ENCODE measurements around the gene RAPGEF2. TPM values are rescaled to one million over a fixed set of nuclear protein-coding genes. Genes with fewer than 3 reads are reported as not detected.

The RAPGEF2 gene
- total and polyA plus RNA-seq, 3 experiments from 2014 or later: 1.0 to 34.3 (median 29.2) TPM

GRCh38 chr4:159266981-159267868 lies 164.3 kb downstream of the RAPGEF2 start:
- H3K36me3 ChIP-seq (ENCODE audit: insufficient read depth, low read length): no peaks in the 10 kb centered on the region
- H3K9me3 Mint-ChIP-seq: no peaks in the 10 kb centered on the region
- ChIA-PET POLR2A (interaction anchor here (0.6 kb wide), 1 partner anchor 166 kb away, joined by 3 read pairs; no protein-coding TSS in a partner anchor), CTCF (no interaction called here)
- H3K27ac Mint-ChIP-seq: no peak overlapping the region
- H3K27me3 ChIP-seq (ENCODE audit: insufficient read depth, low read length, poor library complexity, severe bottlenecking): no peaks in the 10 kb centered on the region
- H3K4me1 ChIP-seq (ENCODE audit: insufficient read depth, low read length): no peaks in the 10 kb centered on the region
- H3K4me1 Mint-ChIP-seq: peaks cover 5 to 9% (median 6%) of the 10 kb centered on the region in 3 donors
- peaks cover 0 to 2% of the 10 kb centered on the region in 2 donors for H3K27me3 Mint-ChIP-seq
- H3K36me3 Mint-ChIP-seq: peaks cover 0 to 6% (median 2%) of the 10 kb centered on the region in 3 donors
- H3K4me3 ChIP-seq (ENCODE audit: low read length): no peak overlapping the region
- no peaks in the 10 kb centered on the region for H3K9me3 ChIP-seq (ENCODE audit: low read length)
- no peak overlapping the region for H3K27ac ChIP-seq (ENCODE audit: low read depth, low read length)
- no peak for DNase-seq
- H3K4me3 Mint-ChIP-seq: no peak overlapping the region

- Mint-ChIP-seq H3K27ac (no peak overlapping the region), H3K36me3 (peaks cover 0 to 4% (median 0%) of the 10 kb centered on the region in 3 donors), H3K4me1 (peaks cover 11 to 15% (median 13%) of the 10 kb centered on the region in 3 donors), H3K27me3 (peaks cover 0 to 2% of the 10 kb centered on the region in 2 donors), H3K9me3 (no peaks in the 10 kb centered on the region), H3K4me3 (no peak overlapping the region)
- no peak overlapping the region for H3K27ac ChIP-seq (ENCODE audit: low read depth, low read length)
- H3K4me3 ChIP-seq (ENCODE audit: low read length): no peak overlapping the region
- H3K27me3 ChIP-seq (ENCODE audit: insufficient read depth, low read length, poor library complexity, severe bottlenecking): no peaks in the 10 kb centered on the region
- no peaks in the 10 kb centered on the region for H3K36me3 ChIP-seq (ENCODE audit: insufficient read depth, low read length)
- POLR2A ChIA-PET: no interaction called here
- no peak for DNase-seq
- CTCF ChIA-PET: no interaction called here
- H3K9me3 ChIP-seq (ENCODE audit: low read length): no peaks in the 10 kb centered on the region
- no peaks in the 10 kb centered on the region for H3K4me1 ChIP-seq (ENCODE audit: insufficient read depth, low read length)
Measured at GRCh38 chr4:159267869-159268285, 165.0 kb downstream of the RAPGEF2 start.

DNA sequence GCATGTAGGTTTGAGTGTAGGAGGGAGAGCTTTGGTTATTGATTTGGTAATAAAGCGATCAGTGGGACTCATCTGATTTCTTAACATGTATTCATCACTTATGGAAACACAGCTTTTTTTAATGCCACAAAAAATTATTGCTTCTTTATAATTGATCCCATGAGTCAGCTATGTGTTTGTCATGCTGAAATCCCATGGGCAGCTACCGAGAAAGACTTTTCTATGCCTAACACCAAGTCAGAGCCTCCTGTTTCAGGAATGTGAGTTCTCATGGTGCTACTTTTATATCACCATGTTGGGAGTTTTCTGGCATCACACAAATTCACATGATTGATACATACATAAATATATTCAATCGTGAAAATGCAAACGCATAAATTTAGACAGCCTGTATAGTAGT lies 165.7 kb downstream of the RAPGEF2 start:
- Mint-ChIP-seq H3K36me3 (peaks cover 0 to 4% (median 0%) of the 10 kb centered on the region in 3 donors), H3K4me1 (peaks cover 15 to 18% (median 16%) of the 10 kb centered on the region in 3 donors)

DNA sequence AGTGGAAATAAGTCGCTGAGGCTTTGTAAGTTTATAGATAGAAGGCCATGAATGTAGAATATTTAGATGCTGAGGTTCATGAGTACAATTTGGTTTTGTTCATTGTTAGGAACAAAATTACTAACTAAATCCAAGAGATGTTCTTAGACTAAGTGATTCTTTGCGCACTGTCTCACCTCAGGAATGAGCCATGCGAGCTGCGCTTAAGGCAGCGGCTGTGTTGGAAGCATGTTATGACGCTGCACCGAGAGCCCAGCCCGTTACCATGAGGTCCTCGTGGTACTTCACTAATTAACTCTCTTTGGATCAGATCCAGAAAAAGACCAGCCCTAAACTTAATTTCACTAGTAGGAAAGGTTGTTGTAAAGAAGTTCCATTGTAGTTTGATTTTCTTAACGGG lies 166.2 kb downstream of the RAPGEF2 start:
- CTCF ChIA-PET: no interaction called here
- Histone ChIP-seq H3K4me1 (ENCODE audit: insufficient read depth, low read length) (no peaks in the 10 kb centered on the region), H3K9me3 (ENCODE audit: low read length) (no peaks in the 10 kb centered on the region), H3K27ac (ENCODE audit: low read depth, low read length) (no peak overlapping the region), H3K27me3 (ENCODE audit: insufficient read depth, low read length, poor library complexity, severe bottlenecking) (no peaks in the 10 kb centered on the region), H3K4me3 (ENCODE audit: low read length) (no peak overlapping the region), H3K36me3 (ENCODE audit: insufficient read depth, low read length) (no peaks in the 10 kb centered on the region)
- Mint-ChIP-seq H3K27ac (no peak overlapping the region), H3K36me3 (peaks cover 0 to 2% (median 0%) of the 10 kb centered on the region in 3 donors), H3K4me1 (peaks cover 15 to 18% (median 16%) of the 10 kb centered on the region in 3 donors), H3K9me3 (no peaks in the 10 kb centered on the region), H3K4me3 (no peak overlapping the region), H3K27me3 (peaks cover 0 to 2% of the 10 kb centered on the region in 2 donors)
- no peak for DNase-seq
- POLR2A ChIA-PET: no interaction called here

More for the DNA sequence above, 165.7 kb downstream of the RAPGEF2 start:
- H3K27ac ChIP-seq (ENCODE audit: low read depth, low read length): no peak overlapping the region
- no peak overlapping the region for H3K4me3 Mint-ChIP-seq
- no peaks in the 10 kb centered on the region for H3K27me3 ChIP-seq (ENCODE audit: insufficient read depth, low read length, poor library complexity, severe bottlenecking)
- H3K4me1 ChIP-seq (ENCODE audit: insufficient read depth, low read length): no peaks in the 10 kb centered on the region
- H3K9me3 ChIP-seq (ENCODE audit: low read length): no peaks in the 10 kb centered on the region
- ChIA-PET CTCF (no interaction called here), POLR2A (no interaction called here)
- DNase-seq: no peak
- H3K4me3 ChIP-seq (ENCODE audit: low read length): no peak overlapping the region
- H3K27ac Mint-ChIP-seq: no peak overlapping the region
- no peaks in the 10 kb centered on the region for H3K9me3 Mint-ChIP-seq
- peaks cover 0 to 2% of the 10 kb centered on the region in 2 donors for H3K27me3 Mint-ChIP-seq
- no peaks in the 10 kb centered on the region for H3K36me3 ChIP-seq (ENCODE audit: insufficient read depth, low read length)

DNA sequence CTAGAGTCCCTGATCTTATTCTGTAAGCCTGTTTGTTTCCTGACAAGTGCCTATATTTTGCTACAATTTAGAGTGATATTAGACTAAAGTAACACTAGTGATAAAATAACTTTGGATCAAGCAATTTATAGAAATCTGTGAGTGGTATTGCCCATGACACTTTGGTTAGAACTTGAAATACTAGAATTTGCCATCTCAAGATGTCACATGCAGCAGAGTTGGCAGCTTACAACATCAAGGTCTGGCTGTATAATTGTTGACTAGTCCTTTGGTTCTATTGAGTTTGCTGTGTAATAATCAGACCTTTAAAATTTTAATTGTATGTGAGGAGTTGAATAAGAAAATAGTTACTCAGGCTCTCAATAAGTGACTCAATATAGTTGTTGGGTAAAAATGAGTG lies 167.1 kb downstream of the RAPGEF2 start:
- no peak overlapping the region for H3K27ac Mint-ChIP-seq
- H3K4me1 ChIP-seq (ENCODE audit: insufficient read depth, low read length): no peaks in the 10 kb centered on the region
- DNase-seq: no peak
- no peaks in the 10 kb centered on the region for H3K36me3 Mint-ChIP-seq
- ChIA-PET POLR2A (no interaction called here), CTCF (no interaction called here)
- H3K9me3 ChIP-seq (ENCODE audit: low read length): no peaks in the 10 kb centered on the region
- H3K9me3 Mint-ChIP-seq: no peaks in the 10 kb centered on the region
- no peak overlapping the region for H3K4me3 ChIP-seq (ENCODE audit: low read length)
- no peaks in the 10 kb centered on the region for H3K36me3 ChIP-seq (ENCODE audit: insufficient read depth, low read length)
- peaks cover 15 to 18% (median 16%) of the 10 kb centered on the region in 3 donors for H3K4me1 Mint-ChIP-seq
- H3K4me3 Mint-ChIP-seq: no peak overlapping the region
- no peak overlapping the region for H3K27ac ChIP-seq (ENCODE audit: low read depth, low read length)
- H3K27me3 ChIP-seq (ENCODE audit: insufficient read depth, low read length, poor library complexity, severe bottlenecking): no peaks in the 10 kb centered on the region
- H3K27me3 Mint-ChIP-seq: no peaks in the 10 kb centered on the region

GRCh38 chr4:159271856-159272255 lies 169.0 kb downstream of the RAPGEF2 start:
- Histone ChIP-seq H3K27me3 (ENCODE audit: insufficient read depth, low read length, poor library complexity, severe bottlenecking) (no peaks in the 10 kb centered on the region), H3K4me1 (ENCODE audit: insufficient read depth, low read length) (no peaks in the 10 kb centered on the region), H3K27ac (ENCODE audit: low read depth, low read length) (no peak overlapping the region), H3K4me3 (ENCODE audit: low read length) (no peak overlapping the region), H3K36me3 (ENCODE audit: insufficient read depth, low read length) (no peaks in the 10 kb centered on the region), H3K9me3 (ENCODE audit: low read length) (no peaks in the 10 kb centered on the region)
- POLR2A ChIA-PET: no interaction called here
- H3K36me3 Mint-ChIP-seq: peaks cover 0 to 2% (median 0%) of the 10 kb centered on the region in 3 donors
- peak overlapping the region in 1 of 8 donors; percentile 31 for H3K27ac Mint-ChIP-seq
- H3K4me1 Mint-ChIP-seq: peaks cover 15 to 18% (median 16%) of the 10 kb centered on the region in 3 donors
- no peaks in the 10 kb centered on the region for H3K9me3 Mint-ChIP-seq
- H3K27me3 Mint-ChIP-seq: no peaks in the 10 kb centered on the region
- CTCF ChIA-PET: no interaction called here
- H3K4me3 Mint-ChIP-seq: no peak overlapping the region
- no peak for DNase-seq

DNA sequence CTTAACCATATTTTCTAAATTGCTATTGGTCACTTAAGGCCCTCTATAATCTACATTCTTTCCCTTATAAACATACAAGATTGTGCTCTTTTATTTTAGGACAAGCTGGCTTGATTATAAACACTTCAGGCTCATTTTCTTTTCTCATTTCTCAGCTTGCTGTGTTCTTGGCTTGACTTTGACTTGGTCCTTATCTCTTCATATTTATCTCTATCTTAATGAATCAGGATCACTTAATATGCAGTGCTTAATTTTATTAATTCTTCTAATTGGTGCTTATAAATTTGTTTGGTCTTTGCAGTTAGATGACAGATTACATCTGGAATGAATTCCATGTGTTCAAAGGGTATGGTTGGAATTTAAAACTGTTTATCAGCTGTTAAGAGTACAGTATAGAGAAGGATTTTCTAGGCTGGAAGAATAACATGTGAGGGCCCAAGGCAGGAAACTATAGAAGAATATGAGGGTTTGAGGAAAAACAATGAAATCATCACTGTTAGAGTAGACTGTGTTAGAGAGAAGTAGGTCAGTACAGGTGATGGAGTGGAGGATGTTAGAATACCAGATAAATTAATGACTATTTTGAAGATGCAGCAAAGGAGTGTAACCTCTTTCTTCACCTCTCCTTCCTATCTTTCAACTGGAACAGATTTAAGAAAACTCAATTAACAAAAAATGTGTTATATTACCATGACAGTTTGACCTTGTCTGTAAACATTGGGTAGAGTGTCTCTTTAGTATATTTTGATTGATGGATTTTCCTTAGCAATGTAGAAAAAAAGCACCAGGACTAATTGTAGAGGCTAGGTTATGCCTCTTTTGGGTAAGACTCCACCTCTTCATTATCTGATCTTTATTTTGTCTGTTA lies 169.6 kb downstream of the RAPGEF2 start:
- H3K4me3 Mint-ChIP-seq: no peak overlapping the region

GRCh38 chr4:159273141-159273438 lies 170.2 kb downstream of the RAPGEF2 start:
- Histone ChIP-seq H3K4me1 (ENCODE audit: insufficient read depth, low read length) (no peaks in the 10 kb centered on the region), H3K27ac (ENCODE audit: low read depth, low read length) (no peak overlapping the region), H3K4me3 (ENCODE audit: low read length) (no peak overlapping the region), H3K36me3 (ENCODE audit: insufficient read depth, low read length) (no peaks in the 10 kb centered on the region), H3K9me3 (ENCODE audit: low read length) (no peaks in the 10 kb centered on the region), H3K27me3 (ENCODE audit: insufficient read depth, low read length, poor library complexity, severe bottlenecking) (no peaks in the 10 kb centered on the region)
- Mint-ChIP-seq H3K9me3 (peaks cover 0 to 4% (median 0%) of the 10 kb centered on the region in 5 donors), H3K36me3 (peaks cover 0 to 4% (median 2%) of the 10 kb centered on the region in 3 donors), H3K4me3 (no peak overlapping the region), H3K27me3 (no peaks in the 10 kb centered on the region), H3K4me1 (peaks cover 15 to 18% (median 16%) of the 10 kb centered on the region in 3 donors), H3K27ac (peak overlapping the region in 1 of 8 donors; percentile 54)
- ChIA-PET CTCF (no interaction called here), POLR2A (no interaction called here)
- no peak for DNase-seq

More for the DNA sequence above, 169.6 kb downstream of the RAPGEF2 start:
- Histone ChIP-seq H3K36me3 (ENCODE audit: insufficient read depth, low read length) (no peaks in the 10 kb centered on the region), H3K27me3 (ENCODE audit: insufficient read depth, low read length, poor library complexity, severe bottlenecking) (no peaks in the 10 kb centered on the region), H3K4me3 (ENCODE audit: low read length) (no peak overlapping the region), H3K27ac (ENCODE audit: low read depth, low read length) (no peak overlapping the region), H3K9me3 (ENCODE audit: low read length) (no peaks in the 10 kb centered on the region), H3K4me1 (ENCODE audit: insufficient read depth, low read length) (no peaks in the 10 kb centered on the region)
- Mint-ChIP-seq H3K27me3 (no peaks in the 10 kb centered on the region), H3K9me3 (peaks cover 0 to 1% (median 0%) of the 10 kb centered on the region in 5 donors), H3K27ac (peak overlapping the region in 2 of 8 donors; percentile 13 to 26), H3K4me1 (peaks cover 15 to 18% (median 16%) of the 10 kb centered on the region in 3 donors), H3K36me3 (peaks cover 0 to 2% (median 0%) of the 10 kb centered on the region in 3 donors)
- no peak for DNase-seq
- CTCF ChIA-PET: no interaction called here
- POLR2A ChIA-PET: no interaction called here
